ENCODE data around the gene NINJ2. TPM values are rescaled to one million over a fixed set of nuclear protein-coding genes. Genes with fewer than 3 reads are reported as not detected.

NINJ2 gene
- total RNA-seq, 1 donor from 2014 or later, result 0.26 TPM

- Histone ChIP-seq H3K36me3 (ENCODE audit: control insufficient read depth, insufficient read depth, low read length) (no peaks in the 10 kb centered on the region), H3K27me3 (ENCODE audit: control insufficient read depth, insufficient read depth, low read length) (no peaks in the 10 kb centered on the region), H3K4me3 (ENCODE audit: low read depth, low read length) (no peak overlapping the region)
- FAIRE-seq, result no peak
- DNase-seq (ENCODE audit: low read depth), result peak; percentile 45
- no peak for TF ChIP-seq CTCF (IDR thresholded peaks at IDR 0.05; ENCODE audit: insufficient read depth, low read length, severe bottlenecking)
These were observed 40.8 kb downstream of the NINJ2 start for GRCh38 chr12:622416-622815.

GRCh38 chr12:619346-619745 lies 43.9 kb downstream of the NINJ2 start:
- FAIRE-seq, result no peak

GRCh38 chr12:618605-619004 lies 44.6 kb downstream of the NINJ2 start:
- no peaks in the 10 kb centered on the region for H3K36me3 ChIP-seq (ENCODE audit: control insufficient read depth, insufficient read depth, low read length)
- no peak for FAIRE-seq
- no peak overlapping the region for H3K4me3 ChIP-seq (ENCODE audit: low read depth, low read length)
- TF ChIP-seq CTCF (IDR thresholded peaks at IDR 0.05; ENCODE audit: insufficient read depth, low read length, severe bottlenecking), result no peak
- no peaks in the 10 kb centered on the region for H3K27me3 ChIP-seq (ENCODE audit: control insufficient read depth, insufficient read depth, low read length)
- DNase-seq (ENCODE audit: low read depth), result no peak

More at GRCh38 chr12:619346-619745, 43.9 kb downstream of the NINJ2 start:
- Histone ChIP-seq H3K27me3 (ENCODE audit: control insufficient read depth, insufficient read depth, low read length) (no peaks in the 10 kb centered on the region), H3K36me3 (ENCODE audit: control insufficient read depth, insufficient read depth, low read length) (no peaks in the 10 kb centered on the region), H3K4me3 (ENCODE audit: low read depth, low read length) (no peak overlapping the region)
- TF ChIP-seq CTCF (IDR thresholded peaks at IDR 0.05; ENCODE audit: insufficient read depth, low read length, severe bottlenecking), result no peak
- no peak for DNase-seq (ENCODE audit: low read depth)

- H3K27me3 ChIP-seq (ENCODE audit: control insufficient read depth, insufficient read depth, low read length), result no peaks in the 10 kb centered on the region
- FAIRE-seq, result no peak
- no peak for TF ChIP-seq CTCF (IDR thresholded peaks at IDR 0.05; ENCODE audit: insufficient read depth, low read length, severe bottlenecking)
- no peak overlapping the region for H3K4me3 ChIP-seq (ENCODE audit: low read depth, low read length)
- DNase-seq (ENCODE audit: low read depth), result no peak
- no peaks in the 10 kb centered on the region for H3K36me3 ChIP-seq (ENCODE audit: control insufficient read depth, insufficient read depth, low read length)
These were observed 45.8 kb downstream of the NINJ2 start for GRCh38 chr12:617304-617915.

- H3K36me3 ChIP-seq (ENCODE audit: control insufficient read depth, insufficient read depth, low read length), result no peaks in the 10 kb centered on the region
- FAIRE-seq (no peak), DNase-seq (ENCODE audit: low read depth) (no peak)
- TF ChIP-seq CTCF (IDR thresholded peaks at IDR 0.05; ENCODE audit: insufficient read depth, low read length, severe bottlenecking), result no peak
- no peak overlapping the region for H3K4me3 ChIP-seq (ENCODE audit: low read depth, low read length)
- H3K27me3 ChIP-seq (ENCODE audit: control insufficient read depth, insufficient read depth, low read length), result no peaks in the 10 kb centered on the region
These were observed 47.6 kb downstream of the NINJ2 start for GRCh38 chr12:615620-616019.

GRCh38 chr12:614411-614970 lies 48.8 kb downstream of the NINJ2 start:
- Histone ChIP-seq H3K4me3 (ENCODE audit: low read depth, low read length) (no peak overlapping the region), H3K27me3 (ENCODE audit: control insufficient read depth, insufficient read depth, low read length) (no peaks in the 10 kb centered on the region), H3K36me3 (ENCODE audit: control insufficient read depth, insufficient read depth, low read length) (no peaks in the 10 kb centered on the region)
- DNase-seq (ENCODE audit: low read depth) (peak; percentile 91), FAIRE-seq (no peak)
- TF ChIP-seq CTCF (IDR thresholded peaks at IDR 0.05; ENCODE audit: insufficient read depth, low read length, severe bottlenecking), result peak; percentile 26

All from bronchial epithelial cell (primary cell).